AG10803 (cell line): Measurements from ENCODE around the gene DISC1.

Experiments used
- DNase-seq: peaks from one replicate; pipeline ENCODE4 v3.0.0; 2010; ENCODE audit warnings: low read depth
- H3K4me3 ChIP-seq: 2 replicates; pipeline ENCODE4 v1.5.1; 2011; ENCODE audit warnings: mild to moderate bottlenecking, low read length, control low read depth
- TF ChIP-seq, protein P1 (sequence below): conservative IDR thresholded peaks from 2 replicates; pipeline ENCODE4 v1.5.1; 2011; ENCODE audit warnings: mild to moderate bottlenecking, low read length, control low read depth, inconsistent platforms

Gene DISC1

DNA sequence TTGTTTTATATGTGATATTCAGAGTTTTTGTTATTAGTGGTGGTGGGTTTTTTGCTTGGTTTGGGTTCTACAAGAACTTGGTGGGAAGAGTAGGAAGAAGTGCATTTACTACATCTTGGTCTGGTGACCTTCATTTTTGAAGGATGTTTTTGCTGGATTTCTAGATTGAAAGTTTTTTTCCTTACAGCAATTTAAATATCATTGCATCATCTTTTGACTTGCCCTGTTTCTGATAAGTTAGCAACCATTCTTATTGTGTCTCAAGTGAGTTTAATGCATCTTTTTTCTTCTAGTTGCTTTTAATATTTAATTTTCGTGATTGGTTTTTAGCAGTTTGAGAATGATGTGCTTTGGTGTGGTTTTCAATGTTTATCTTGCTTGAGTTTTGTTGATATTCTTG lies 447.7 kb downstream of the DISC1 start:
- no peak for DNase-seq
- TF ChIP-seq, protein P1, sequence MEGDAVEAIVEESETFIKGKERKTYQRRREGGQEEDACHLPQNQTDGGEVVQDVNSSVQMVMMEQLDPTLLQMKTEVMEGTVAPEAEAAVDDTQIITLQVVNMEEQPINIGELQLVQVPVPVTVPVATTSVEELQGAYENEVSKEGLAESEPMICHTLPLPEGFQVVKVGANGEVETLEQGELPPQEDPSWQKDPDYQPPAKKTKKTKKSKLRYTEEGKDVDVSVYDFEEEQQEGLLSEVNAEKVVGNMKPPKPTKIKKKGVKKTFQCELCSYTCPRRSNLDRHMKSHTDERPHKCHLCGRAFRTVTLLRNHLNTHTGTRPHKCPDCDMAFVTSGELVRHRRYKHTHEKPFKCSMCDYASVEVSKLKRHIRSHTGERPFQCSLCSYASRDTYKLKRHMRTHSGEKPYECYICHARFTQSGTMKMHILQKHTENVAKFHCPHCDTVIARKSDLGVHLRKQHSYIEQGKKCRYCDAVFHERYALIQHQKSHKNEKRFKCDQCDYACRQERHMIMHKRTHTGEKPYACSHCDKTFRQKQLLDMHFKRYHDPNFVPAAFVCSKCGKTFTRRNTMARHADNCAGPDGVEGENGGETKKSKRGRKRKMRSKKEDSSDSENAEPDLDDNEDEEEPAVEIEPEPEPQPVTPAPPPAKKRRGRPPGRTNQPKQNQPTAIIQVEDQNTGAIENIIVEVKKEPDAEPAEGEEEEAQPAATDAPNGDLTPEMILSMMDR = no peak
- H3K4me3 ChIP-seq = no peak overlapping the region

DNA sequence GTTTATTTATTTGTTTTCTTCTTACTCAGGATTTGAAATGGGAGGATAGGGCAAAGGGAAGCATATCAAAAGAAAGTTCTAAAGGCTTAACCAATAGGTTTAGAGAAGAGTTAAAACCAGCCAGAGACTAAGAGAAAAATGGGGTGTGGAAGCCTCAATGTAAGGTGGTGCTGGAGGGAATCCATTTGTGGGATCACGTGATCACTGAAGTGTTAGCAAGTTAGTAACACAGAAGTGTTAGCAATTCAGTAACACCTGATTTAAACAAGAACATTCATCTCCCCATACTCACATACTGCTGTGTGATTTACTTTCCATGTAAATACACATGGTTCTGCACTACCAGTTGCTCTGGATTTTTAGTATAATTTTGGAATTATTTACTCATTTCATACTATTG lies 451.2 kb downstream of the DISC1 start:
- TF ChIP-seq, protein P1 = no peak
- no peak overlapping the region for H3K4me3 ChIP-seq
- no peak for DNase-seq

DNA sequence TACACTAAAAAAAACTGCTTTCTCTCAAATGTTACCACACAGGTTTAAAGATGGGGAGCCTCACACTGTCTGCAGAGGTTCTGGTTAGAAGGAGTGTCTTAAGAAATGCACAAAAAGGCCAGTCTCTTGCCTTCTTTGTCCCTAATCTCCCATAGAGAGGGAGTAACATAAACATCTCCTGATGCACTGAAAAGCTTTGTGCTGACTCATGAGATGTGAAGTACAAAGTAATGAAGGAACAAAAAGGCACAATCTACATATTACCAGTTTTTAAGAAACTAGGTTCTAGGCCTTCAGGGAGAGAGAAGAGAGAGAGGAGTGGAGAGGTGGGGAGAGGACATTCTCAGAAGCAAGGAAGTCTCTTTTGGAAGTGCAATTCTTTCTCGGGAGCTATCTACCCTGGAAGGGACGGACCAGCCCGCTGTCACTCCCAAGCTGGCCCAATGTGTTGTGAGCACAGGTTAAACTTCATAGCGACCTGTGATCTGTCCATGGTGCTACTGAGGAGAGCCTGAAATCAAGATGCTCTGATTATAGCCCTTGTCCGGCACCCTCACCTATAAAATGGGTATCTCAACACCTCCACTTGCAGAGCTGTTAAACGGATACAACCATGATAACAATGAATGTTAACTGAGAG lies 458.1 kb downstream of the DISC1 start:
- H3K4me3 ChIP-seq = no peak overlapping the region
- no peak for DNase-seq
- TF ChIP-seq, protein P1 = no peak

DNA sequence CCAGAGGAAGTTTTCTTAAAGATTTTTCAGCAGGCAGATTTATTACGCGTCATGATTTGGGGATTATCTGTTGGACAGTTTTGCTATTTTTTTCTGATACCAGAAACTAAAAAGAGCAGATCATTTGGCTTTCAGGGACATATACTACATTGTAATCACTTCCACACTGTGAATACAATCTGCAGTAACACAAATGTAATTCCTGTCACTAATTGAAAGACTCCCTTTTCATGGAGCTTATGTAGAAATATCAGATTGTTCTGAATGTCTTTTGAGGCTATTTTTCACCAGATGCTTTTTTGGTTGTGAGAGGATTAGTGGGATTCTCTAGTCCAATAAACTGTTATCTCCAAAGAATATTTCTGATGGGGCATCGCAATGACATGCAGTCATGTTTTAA lies 464.2 kb downstream of the DISC1 start:
- no peak overlapping the region for H3K4me3 ChIP-seq
- DNase-seq = no peak
- TF ChIP-seq, protein P1 = no peak
